DMS79 (cell line): ENCODE measurements around the gene E4F1.
"Not testable (repeated sequence)": the region's sequence is repeated elsewhere in the genome, so short reads cannot be mapped to it uniquely, and the experiment has no call there.

ENCODE experiments used
- DNase-seq: peaks from one replicate; lab custom pipeline; 2025; lab: John Stamatoyannopoulos, UW

The E4F1 gene

GRCh38 chr16:2231016-2231931 is 7.9 kb downstream of the E4F1 start:
- DNase-seq: peak; percentile 92

- DNase-seq: no peak
Measured at GRCh38 chr16:2232094-2232990, 9.0 kb downstream of the E4F1 start.

- DNase-seq: no peak
Measured at GRCh38 chr16:2233046-2233775, 9.8 kb downstream of the E4F1 start.

GRCh38 chr16:2233872-2234812 is 10.8 kb downstream of the E4F1 start:
- peak; percentile 88 for DNase-seq

GRCh38 chr16:2234813-2235170 is 11.4 kb downstream of the E4F1 start:
- DNase-seq: no peak

- no peak for DNase-seq
Measured at GRCh38 chr16:2235234-2235651, 11.9 kb downstream of the E4F1 start.

- no peak for DNase-seq
Measured at GRCh38 chr16:2235695-2236336, 12.4 kb downstream of the E4F1 start.

GRCh38 chr16:2236337-2237101 is 13.1 kb downstream of the E4F1 start, which contains the start of gene DNASE1L2:
Gene DNASE1L2, plus strand, starts transcription at chr16:2236444. Its CDS starts 373 bp downstream, at chr16:2236817.
- DNase-seq: no peak

GRCh38 chr16:2237102-2237482 is 13.7 kb downstream of the E4F1 start:
- DNase-seq: no peak

GRCh38 chr16:2237493-2238149 is 14.2 kb downstream of the E4F1 start:
- DNase-seq: no peak

- DNase-seq: no peak
Measured at GRCh38 chr16:2238150-2238837, 14.9 kb downstream of the E4F1 start.

GRCh38 chr16:2238838-2239675 is 15.7 kb downstream of the E4F1 start:
- DNase-seq: no peak

GRCh38 chr16:2240331-2240730 is 16.9 kb downstream of the E4F1 start:
- not testable (repeated sequence) for DNase-seq

- no peak for DNase-seq
Measured at GRCh38 chr16:2242598-2242997, 19.2 kb downstream of the E4F1 start.

GRCh38 chr16:2243031-2243528 is 19.7 kb downstream of the E4F1 start:
- DNase-seq: no peak

GRCh38 chr16:2243781-2244180 is 20.4 kb downstream of the E4F1 start:
- DNase-seq: no peak

- no peak for DNase-seq
Measured at GRCh38 chr16:2244301-2244700, 20.9 kb downstream of the E4F1 start.
